HUES48 (cell line): Measurements from ENCODE around the gene FSD1.
A peak's percentile ranks its signal among the peaks of the same experiment; 100 is the strongest.
"Not testable (repeated sequence)": the region's sequence is repeated elsewhere in the genome, so short reads cannot be mapped to it uniquely, and the experiment has no call there.

Source experiments
- H3K27ac ChIP-seq: one replicate; pipeline ENCODE4 v1.7.0; 2013; ENCODE audit warnings: low read depth, low read length, inconsistent platforms
- H3K27me3 ChIP-seq: 2 replicates; pipeline ENCODE4 v1.6.1; 2013; ENCODE audit warnings: mild to moderate bottlenecking, low read length; ENCODE audit not compliant: control insufficient read depth, insufficient read depth
- H3K36me3 ChIP-seq: 2 replicates; pipeline ENCODE4 v1.6.1; 2013; ENCODE audit warnings: low read length; ENCODE audit not compliant: control insufficient read depth, insufficient read depth
- H3K4me1 ChIP-seq: 2 replicates; pipeline ENCODE4 v1.6.1; 2013; ENCODE audit warnings: mild to moderate bottlenecking, low read length; ENCODE audit not compliant: control insufficient read depth, insufficient read depth
- H3K4me3 ChIP-seq: 2 replicates; pipeline ENCODE4 v1.5.1; 2013; ENCODE audit warnings: mild to moderate bottlenecking, low read depth, low read length
- H3K9ac ChIP-seq: 2 replicates; pipeline ENCODE4 v1.6.1; 2013; ENCODE audit warnings: mild to moderate bottlenecking, low read depth, low read length, moderate library complexity
- H3K9me3 ChIP-seq: 2 replicates; pipeline ENCODE4 v1.6.1; 2013; ENCODE audit warnings: low read length; ENCODE audit not compliant: control insufficient read depth, insufficient read depth

Gene FSD1

GRCh38 chr19:4337906-4338440 lies 33.6 kb downstream of the FSD1 start:
- H3K9ac ChIP-seq: no peak overlapping the region
- no peaks in the 10 kb centered on the region for H3K9me3 ChIP-seq
- H3K4me3 ChIP-seq: peak overlapping the region; percentile 42
- H3K4me1 ChIP-seq: peaks cover 9% of the 10 kb centered on the region; the same call in 1 of the 2 replicates
- no peaks in the 10 kb centered on the region for H3K27me3 ChIP-seq
- H3K36me3 ChIP-seq: no peaks in the 10 kb centered on the region
- peak overlapping the region; percentile 57 for H3K27ac ChIP-seq

DNA sequence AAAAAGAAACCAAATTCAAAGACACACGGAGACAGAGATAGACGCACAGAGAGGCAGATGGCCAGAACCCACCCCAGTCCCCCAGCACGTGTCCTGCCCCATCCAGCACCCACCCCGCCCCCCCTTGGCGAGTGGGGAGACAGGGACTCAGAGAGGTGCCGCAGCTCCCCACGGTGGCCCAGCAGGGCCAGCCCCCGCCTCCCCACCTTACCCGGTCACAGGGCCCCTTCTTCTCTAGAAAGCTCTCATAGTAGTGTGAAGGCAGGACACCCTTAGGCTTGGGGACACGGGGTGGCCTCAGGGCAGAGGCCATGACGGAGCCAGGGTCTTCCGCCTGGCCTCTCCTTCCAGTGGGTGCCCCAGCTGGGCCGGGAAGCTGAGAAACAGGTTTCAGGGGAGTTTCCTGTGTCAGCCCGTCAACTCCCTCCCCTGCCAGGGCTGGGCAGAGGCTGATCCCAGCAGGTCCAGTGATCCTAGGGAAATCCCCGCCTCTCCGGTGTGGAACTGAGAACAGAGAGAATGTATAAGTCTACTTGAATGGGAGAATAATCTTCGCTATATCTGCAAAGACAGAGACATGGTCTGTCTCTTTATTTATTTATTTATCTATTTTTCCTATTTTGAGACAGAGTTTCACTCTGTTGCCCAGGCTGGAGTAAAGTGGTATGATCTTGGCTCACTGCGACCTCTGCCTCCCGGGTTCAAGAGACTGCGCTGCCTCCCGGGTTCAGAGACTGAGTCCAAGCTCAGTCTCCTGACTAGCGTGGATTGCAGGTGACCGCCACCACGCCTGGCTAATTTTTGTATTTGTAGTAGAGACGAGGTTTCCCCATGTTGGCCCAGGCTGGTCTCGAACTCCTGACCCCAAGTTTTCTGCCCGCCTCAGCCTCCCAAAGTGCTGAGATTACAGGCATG lies 34.3 kb downstream of the FSD1 start, which contains the start of gene STAP2:
Gene STAP2, minus strand, starts transcription at position 387 of the 915 bp plus-strand sequence. Its CDS starts 74 bp downstream, at position 313.
- peaks cover 9% of the 10 kb centered on the region; the same call in 1 of the 2 replicates for H3K4me1 ChIP-seq
- peak within 1 kb of the TSS; percentile 57 for H3K27ac ChIP-seq
- no peaks in the 10 kb centered on the region for H3K27me3 ChIP-seq
- no peak within 1 kb of the TSS for H3K9ac ChIP-seq
- H3K4me3 ChIP-seq: peak within 1 kb of the TSS; percentile 42
- H3K9me3 ChIP-seq: no peaks in the 10 kb centered on the region
- H3K36me3 ChIP-seq: no peaks in the 10 kb centered on the region

GRCh38 chr19:4342314-4342614 lies 37.9 kb downstream of the FSD1 start:
- peaks cover 9% of the 10 kb centered on the region; the same call in 1 of the 2 replicates for H3K4me1 ChIP-seq
- peak overlapping the region; percentile 83 for H3K9ac ChIP-seq
- H3K4me3 ChIP-seq: peak overlapping the region; percentile 69
- H3K36me3 ChIP-seq: peaks cover 13% of the 10 kb centered on the region
- no peaks in the 10 kb centered on the region for H3K9me3 ChIP-seq
- peak overlapping the region; percentile 96 for H3K27ac ChIP-seq
- H3K27me3 ChIP-seq: no peaks in the 10 kb centered on the region

GRCh38 chr19:4342615-4343369 lies 38.4 kb downstream of the FSD1 start:
- H3K4me3 ChIP-seq: peak overlapping the region; percentile 80
- no peaks in the 10 kb centered on the region for H3K27me3 ChIP-seq
- peaks cover 8% of the 10 kb centered on the region; the same call in 1 of the 2 replicates for H3K4me1 ChIP-seq
- peaks cover 16% of the 10 kb centered on the region for H3K36me3 ChIP-seq
- no peaks in the 10 kb centered on the region for H3K9me3 ChIP-seq
- H3K9ac ChIP-seq: peak overlapping the region; percentile 88
- peak overlapping the region; percentile 99 for H3K27ac ChIP-seq

GRCh38 chr19:4343370-4344307 lies 39.2 kb downstream of the FSD1 start, which contains the start of gene MPND:
Gene MPND (plus strand): TSS chr19:4343562. CDS start chr19:4343594, 32 bp downstream.
- Histone ChIP-seq H3K27ac (peak within 1 kb of the TSS; percentile 99), H3K27me3 (no peaks in the 10 kb centered on the region)

DNA sequence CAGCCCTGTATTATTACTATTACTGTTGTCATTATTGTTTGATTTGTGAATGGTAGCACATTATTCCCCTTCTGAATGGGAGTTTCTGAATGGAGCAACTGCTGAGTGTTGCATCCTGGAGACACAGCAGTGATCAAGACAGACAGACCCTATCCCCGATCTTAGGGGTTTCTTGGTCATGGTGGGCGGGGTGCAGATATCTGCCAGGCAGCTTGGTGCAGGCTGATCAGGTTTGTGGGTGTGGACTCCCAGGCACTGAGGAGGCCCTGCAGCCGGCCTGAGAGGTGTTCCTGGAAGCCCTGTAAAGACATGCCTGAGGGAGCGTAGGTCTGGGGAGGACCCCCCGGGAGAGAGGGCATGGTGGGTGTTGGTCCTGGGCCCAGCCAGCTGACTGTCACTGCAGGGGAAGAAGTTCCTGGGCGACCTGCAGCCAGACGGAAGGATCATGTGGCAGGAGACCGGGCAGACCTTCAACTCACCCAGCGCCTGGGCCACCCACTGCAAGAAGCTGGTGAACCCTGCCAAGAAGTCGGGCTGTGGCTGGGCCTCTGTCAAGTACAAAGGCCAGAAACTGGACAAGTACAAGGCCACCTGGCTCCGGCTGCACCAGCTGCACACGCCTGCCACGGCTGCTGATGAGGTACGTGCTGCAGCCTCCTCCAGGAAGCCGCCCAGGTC lies 41.1 kb downstream of the FSD1 start:
- Histone ChIP-seq H3K27me3 (no peaks in the 10 kb centered on the region), H3K27ac (no peak overlapping the region), H3K4me1 (peaks cover 4% of the 10 kb centered on the region; the same call in 1 of the 2 replicates), H3K9ac (no peak overlapping the region), H3K36me3 (peaks cover 31% of the 10 kb centered on the region), H3K9me3 (no peaks in the 10 kb centered on the region), H3K4me3 (no peak overlapping the region)

More at GRCh38 chr19:4343370-4344307, 39.2 kb downstream of the FSD1 start, which contains the start of gene MPND:
- H3K9ac ChIP-seq: peak within 1 kb of the TSS; percentile 88
- peaks cover 16% of the 10 kb centered on the region for H3K36me3 ChIP-seq
- H3K4me1 ChIP-seq: peaks cover 4% of the 10 kb centered on the region; the same call in 1 of the 2 replicates
- peak within 1 kb of the TSS; percentile 80 for H3K4me3 ChIP-seq
- no peaks in the 10 kb centered on the region for H3K9me3 ChIP-seq

DNA sequence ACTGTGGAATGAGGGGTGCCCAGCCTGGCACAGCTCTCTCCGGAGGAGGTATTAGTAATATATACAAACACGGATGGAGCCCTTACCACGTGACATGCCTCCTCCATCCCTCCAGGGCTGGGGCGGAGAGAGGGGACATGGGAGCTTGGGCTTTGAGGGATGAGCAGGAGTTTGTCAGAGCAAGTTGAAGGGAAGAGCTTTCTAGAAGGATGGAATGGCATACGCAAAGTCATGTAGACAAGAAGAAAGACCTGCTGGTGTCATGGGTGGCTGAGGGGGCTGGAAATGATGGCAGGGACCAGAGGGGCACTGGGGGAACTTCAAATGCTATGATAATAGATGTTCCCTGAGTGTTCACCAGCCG lies 41.6 kb downstream of the FSD1 start:
- H3K27ac ChIP-seq: no peak overlapping the region
- H3K36me3 ChIP-seq: peaks cover 31% of the 10 kb centered on the region
- no peaks in the 10 kb centered on the region for H3K27me3 ChIP-seq
- no peak overlapping the region for H3K9ac ChIP-seq
- H3K4me3 ChIP-seq: no peak overlapping the region
- H3K9me3 ChIP-seq: no peaks in the 10 kb centered on the region
- H3K4me1 ChIP-seq: peaks cover 4% of the 10 kb centered on the region; the same call in 1 of the 2 replicates

- no peak overlapping the region for H3K27ac ChIP-seq
- no peaks in the 10 kb centered on the region for H3K4me1 ChIP-seq
- H3K27me3 ChIP-seq: no peaks in the 10 kb centered on the region
- H3K9ac ChIP-seq: no peak overlapping the region
- no peak overlapping the region for H3K4me3 ChIP-seq
- peaks cover 31% of the 10 kb centered on the region for H3K36me3 ChIP-seq
- H3K9me3 ChIP-seq: no peaks in the 10 kb centered on the region
Measured at GRCh38 chr19:4347521-4347920, 43.1 kb downstream of the FSD1 start.

DNA sequence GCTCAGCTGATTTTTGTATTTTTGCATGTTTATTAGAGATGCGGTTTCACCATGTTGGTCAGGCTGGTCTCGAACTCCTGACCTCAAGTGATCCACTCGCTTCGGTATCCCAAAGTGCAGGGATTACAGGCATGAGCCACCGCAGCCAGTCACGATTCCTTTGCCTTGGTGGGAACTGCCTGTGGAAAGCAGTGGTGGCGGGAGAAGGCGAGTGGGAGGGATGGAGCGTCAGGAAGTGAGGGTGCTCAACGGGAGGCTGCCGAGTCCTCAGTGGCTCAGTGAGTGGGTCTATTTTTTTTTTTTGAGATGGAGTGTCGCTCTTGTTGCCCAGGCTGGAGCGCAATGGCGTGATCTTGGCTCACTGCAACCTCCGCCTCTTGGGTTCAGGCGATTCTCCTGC lies 44.8 kb downstream of the FSD1 start:
- H3K4me3 ChIP-seq: not testable (repeated sequence)

More for the DNA sequence above, 44.8 kb downstream of the FSD1 start:
- H3K27ac ChIP-seq, H3K4me1 ChIP-seq, H3K9ac ChIP-seq, H3K9me3 ChIP-seq, H3K27me3 ChIP-seq: not testable (repeated sequence)
- H3K36me3 ChIP-seq: peaks cover 40% of the 10 kb centered on the region
